NCI-H1694 (cell line): ENCODE data around the gene CDC123.
"Not testable (repeated sequence)": the region's sequence is repeated elsewhere in the genome, so short reads cannot be mapped to it uniquely, and the experiment has no call there.

ENCODE experiments used
- DNase-seq: peaks from one replicate; lab custom pipeline; 2025; lab: John Stamatoyannopoulos, UW

The CDC123 gene

GRCh38 chr10:12191715-12192114 lies 4.3 kb upstream of the CDC123 start:
- no peak for DNase-seq

GRCh38 chr10:12193193-12193592 lies 2.8 kb upstream of the CDC123 start:
- DNase-seq = no peak

DNA sequence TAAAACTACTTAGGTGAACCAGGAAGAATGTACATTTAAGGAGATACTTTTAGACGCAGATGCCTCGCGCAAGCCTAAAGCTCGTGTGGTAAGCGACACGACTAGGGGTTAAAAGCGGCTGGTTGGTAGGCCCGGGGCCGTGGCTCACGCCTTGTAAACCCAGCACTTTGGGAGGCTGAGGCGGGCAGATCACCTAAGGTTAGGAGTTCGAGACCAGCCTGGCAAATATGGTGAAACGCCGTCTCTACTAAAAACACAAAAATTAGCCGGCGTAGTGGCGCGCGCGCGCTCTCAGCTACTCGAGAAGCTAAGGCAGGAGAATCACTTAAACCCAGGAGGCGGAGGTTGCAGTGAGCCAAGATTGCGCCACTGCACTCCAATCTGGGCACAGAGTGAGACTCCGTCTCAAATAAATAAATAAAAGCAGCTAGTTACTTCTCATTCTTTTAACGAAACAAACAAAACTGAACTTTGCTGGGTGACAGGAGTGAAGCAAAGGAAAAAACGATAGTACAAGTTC lies 1.2 kb upstream of the CDC123 start:
- DNase-seq = no peak

- DNase-seq = no peak
Observed at GRCh38 chr10:12195281-12195602, 746 bp upstream of the CDC123 start.

DNA sequence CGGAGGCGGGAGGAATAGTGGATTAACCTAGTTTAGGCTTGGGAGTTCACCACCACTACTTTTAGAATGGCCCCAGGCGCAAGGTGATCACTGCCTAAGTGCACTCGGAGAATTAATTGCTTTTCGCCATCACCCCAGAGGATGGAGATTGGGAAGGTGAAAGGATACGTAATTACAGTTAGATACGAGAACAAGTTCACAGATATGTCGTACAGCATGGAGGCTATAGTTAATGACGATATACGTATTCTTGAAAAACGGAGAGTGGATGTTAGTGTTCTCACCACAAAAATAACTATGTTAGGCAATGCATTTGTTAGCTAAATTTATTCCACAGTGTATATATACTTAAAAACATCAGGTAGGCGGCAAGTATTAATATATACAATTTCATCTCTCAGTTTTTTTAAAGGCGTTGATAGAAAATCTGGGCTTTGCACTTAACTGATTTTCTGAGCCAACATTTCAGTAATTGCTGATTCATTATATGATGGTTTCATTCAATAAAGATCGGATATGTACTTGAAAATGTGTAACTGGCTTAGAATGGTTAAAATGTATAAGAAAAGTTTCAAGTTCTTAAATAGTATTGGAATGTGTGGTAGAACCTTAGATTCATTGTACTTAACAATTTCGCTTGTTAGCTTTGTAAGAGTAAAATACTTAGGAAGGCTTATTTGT lies 683 bp downstream of the CDC123 start:
- DNase-seq = no peak

DNA sequence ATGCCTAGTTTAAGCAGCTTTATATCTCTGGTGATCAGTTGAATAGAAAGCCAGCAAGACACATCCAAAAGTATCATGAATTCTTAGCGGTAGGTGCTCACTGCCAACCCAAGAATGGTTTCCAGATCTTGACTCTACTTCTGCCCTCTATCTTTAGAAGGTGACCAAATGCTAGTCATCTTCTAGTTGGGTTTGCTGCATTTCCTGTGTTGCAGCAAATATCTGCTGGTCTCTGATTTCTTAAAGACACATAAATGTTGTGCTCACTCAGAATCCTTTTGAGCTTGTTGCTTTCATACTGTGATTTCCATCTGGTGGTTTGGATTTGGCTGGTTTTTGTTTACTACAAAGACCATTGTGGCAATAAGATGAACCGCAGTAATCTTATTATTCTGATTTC lies 2.2 kb downstream of the CDC123 start:
- DNase-seq = no peak

GRCh38 chr10:12200850-12201249 lies 4.9 kb downstream of the CDC123 start:
- DNase-seq = no peak

- DNase-seq = no peak
Observed at GRCh38 chr10:12201543-12201942, 5.6 kb downstream of the CDC123 start.

- DNase-seq = no peak
Observed at GRCh38 chr10:12202226-12202625, 6.2 kb downstream of the CDC123 start.

- DNase-seq = no peak
Observed at GRCh38 chr10:12205082-12205481, 9.1 kb downstream of the CDC123 start.

GRCh38 chr10:12207114-12207513 lies 11.1 kb downstream of the CDC123 start:
- DNase-seq = no peak

DNA sequence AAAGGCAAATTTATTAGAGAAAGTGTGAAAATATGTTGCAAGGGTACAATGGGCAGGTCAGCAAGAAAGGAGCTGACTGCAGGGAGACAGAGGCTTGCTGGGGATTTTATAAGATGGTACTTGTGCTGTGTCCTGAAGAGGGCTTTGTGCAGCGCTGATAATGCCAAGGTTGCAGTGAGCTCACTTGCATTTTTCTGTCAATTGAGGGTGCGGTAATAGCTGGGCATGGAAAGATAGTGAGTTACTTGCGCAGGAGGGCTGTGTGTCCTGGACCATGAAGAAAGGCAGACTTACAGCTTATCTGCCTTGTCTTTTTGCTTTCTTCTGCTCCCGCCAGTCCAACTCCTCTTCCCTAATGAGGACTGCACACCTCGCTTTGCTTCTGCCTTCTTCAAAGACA lies 12.5 kb downstream of the CDC123 start:
- DNase-seq = no peak

DNA sequence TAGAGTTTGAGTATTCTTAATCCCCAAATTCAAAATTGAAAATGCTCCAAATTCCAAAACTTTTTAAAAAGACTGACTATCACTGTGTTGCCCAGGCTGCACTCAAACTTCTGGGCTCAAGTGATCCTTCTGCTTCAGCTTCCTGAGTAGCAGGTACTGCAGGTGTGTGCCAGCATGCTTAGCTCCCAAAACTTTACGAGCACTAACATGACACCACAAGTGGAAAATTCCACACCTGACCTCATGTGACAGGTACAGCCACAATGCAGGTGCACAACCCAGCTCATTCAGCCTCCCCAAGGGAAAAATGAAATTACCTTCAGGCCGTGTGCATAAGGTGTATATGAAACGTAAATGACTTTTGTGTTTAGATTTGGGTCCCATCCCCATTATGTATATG lies 16.5 kb downstream of the CDC123 start:
- DNase-seq = no peak

GRCh38 chr10:12213621-12214020 lies 17.6 kb downstream of the CDC123 start:
- no peak for DNase-seq

DNA sequence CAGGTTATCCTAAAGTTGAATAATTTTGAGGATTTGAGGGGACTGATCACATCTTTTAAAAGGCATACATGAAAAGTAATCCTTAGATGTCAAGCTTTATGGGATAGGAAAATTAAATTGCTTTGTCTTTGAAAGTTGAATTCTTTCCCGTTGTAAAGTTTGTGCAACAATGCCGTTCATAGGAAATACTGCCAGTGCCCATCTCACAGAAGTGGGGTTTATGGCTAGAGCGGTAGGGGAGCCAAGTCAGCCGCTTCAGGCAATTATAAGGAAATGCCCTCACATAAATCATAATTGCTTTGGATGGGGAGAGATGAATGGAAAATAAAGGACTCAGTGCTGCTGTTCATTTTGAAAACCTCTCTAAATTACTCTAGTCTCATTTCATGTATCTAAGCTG lies 18.1 kb downstream of the CDC123 start:
- DNase-seq = no peak

DNA sequence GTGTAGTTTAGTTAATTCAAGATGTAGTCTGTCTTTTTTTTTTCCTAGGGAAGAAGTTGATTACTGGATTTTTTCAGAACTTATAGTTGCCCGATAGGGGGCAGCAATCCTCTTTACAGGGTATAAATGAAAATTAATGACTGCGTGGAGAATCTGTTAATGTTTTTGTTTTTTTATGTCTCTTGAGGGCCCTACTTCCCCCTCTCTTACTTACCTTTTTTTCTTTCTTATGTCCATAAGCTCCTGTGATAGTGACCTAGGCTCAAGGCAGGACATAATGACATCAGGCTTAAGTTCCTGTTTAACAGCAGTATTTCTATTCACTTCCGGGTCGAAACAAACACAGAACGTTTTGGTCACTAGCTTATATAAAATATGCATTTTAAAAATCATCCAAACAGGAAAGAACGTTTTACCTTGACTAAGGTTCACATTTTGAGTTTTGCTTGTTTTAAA lies 18.8 kb downstream of the CDC123 start:
- DNase-seq = peak; percentile 6

- DNase-seq = no peak
Observed at GRCh38 chr10:12218991-12219390, 23.0 kb downstream of the CDC123 start.

DNA sequence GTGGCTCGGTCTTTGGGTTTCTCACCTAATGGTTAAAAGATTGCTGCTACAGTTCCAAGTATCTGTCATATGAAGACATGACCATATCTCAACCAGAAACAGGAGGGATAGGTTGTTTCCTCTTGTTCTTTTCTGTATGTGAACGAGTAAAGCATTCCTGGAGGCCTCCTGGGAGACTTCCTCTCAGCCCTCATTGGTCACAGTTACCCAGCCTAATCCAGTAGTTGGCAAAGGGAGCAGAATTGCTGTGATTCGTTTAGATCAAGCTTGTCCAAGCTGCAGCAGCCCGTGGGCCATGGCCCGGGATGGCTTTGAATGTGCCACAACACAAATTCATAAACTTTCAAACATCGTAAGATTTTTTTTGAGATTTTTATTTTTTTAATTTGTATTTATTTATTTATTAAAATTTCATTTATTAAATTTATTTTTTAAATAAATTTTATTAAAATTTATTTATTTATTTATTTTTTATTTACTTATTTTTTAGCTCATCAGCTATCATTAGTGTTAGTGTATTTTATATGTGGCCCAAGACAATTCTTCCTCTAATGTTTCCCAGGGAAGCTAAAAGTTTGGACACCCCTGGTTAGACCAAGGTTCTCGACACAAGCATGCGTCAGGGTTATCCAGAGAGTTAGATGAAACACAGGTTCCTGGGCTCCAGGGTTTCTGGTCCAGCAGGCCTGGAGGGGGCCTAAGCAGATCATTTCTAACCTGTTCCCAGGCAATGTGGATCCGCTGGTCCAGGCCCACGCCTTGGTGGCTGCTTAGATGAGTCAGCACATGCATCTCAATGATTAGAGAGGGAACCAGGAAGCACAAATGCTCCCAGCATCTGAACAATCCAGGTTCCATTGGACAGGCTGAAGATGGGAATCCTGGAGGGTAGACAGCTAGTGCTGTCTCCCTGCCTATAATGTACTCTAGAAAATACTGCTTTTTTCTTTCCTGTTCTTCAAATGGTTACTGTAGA lies 25.6 kb downstream of the CDC123 start:
- DNase-seq = no peak

- no peak for DNase-seq
Observed at GRCh38 chr10:12225444-12225843, 29.5 kb downstream of the CDC123 start.

DNA sequence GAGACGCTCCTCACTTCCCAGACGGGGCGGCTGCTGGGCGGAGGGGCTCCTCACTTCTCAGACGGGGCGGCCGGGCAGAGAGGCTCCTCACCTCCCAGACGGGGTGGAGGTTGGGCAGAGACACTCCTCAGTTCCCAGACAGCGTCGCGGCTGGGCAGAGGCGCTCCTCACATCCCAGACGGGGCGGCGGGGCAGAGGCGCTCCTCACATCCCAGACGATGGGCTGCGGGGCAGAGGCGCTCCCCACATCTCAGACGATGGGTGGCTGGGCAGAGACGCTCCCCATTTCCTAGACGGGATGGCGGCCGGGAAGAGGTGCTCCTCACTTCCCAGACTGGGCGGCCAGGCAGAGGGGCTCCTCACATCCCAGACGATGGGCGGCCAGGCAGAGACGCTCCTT lies 30.4 kb downstream of the CDC123 start:
- not testable (repeated sequence) for DNase-seq

GRCh38 chr10:12228851-12229250 lies 32.9 kb downstream of the CDC123 start:
- DNase-seq = no peak

GRCh38 chr10:12234687-12235086 lies 38.7 kb downstream of the CDC123 start:
- not testable (repeated sequence) for DNase-seq

GRCh38 chr10:12235116-12235694 lies 39.2 kb downstream of the CDC123 start:
- no peak for DNase-seq
